Measurements from ENCODE around the gene DZIP1.

The DZIP1 gene

DNA sequence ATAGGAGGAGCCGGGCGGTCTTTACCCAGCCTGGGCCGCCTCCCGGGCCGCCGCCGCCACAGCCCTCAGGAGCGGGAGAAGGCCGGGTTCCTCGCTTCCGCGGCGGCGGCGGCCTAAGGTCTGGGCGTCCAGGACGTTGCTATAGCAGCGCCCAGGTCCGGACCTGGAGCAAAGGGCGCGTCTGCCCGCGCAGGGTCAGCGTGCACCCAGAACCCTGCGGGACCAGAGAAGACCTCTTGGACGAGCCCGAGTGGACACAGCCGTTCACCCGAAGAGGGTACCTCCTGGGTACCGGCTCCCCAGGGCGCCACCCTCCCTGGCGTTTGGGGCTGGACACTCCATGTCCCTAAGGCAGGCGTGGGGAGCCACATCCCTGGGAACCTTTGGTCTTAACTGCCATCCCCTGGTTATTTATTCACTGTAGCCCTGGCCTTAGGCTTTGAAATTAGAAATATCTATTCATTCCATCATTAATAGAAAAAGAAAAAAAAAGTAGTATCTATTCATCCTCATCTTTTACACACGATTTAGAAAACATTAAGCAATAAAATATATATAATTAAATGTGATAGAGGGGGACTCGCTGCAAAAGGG is 2.4 kb downstream of the DZIP1 start:
- DNase-seq, result peak; percentile 48

DNA sequence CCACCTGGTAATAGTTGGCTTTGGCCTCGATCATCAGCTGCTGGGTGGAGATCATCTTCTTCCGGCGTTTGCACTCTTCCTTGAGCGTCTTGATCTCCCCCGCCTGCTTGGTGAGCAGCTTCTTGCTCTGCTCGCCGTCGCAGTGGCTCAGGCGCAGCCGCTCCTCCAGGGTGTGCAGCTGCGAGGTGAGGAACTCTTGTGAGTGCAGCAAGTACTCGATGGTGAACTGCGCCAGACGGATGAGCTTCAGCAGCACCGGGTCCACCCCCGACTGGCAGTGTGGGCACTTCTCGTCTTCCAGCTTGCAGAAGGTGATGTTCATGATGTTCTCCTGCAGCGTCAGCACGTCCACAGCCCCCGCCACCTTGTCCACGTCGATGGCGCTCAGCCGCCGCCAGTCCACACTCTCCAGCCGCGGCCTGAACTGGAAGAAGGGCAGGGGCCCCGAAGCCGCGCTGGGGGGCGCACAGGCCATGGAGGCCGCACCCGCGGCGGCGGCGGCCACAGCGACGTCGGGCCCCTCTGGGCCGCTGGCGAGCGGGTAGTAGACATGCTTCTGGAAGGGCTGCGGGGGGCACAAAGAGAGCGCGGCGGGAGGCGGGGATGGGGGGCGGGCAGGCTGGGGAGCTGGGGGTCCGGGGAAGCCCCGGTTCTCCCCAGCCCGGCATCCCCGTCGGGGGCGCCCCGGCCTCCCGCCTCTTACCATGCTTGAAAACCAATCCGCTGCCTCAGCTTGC is 3.0 kb downstream of the DZIP1 start:
- no peak for DNase-seq

DNA sequence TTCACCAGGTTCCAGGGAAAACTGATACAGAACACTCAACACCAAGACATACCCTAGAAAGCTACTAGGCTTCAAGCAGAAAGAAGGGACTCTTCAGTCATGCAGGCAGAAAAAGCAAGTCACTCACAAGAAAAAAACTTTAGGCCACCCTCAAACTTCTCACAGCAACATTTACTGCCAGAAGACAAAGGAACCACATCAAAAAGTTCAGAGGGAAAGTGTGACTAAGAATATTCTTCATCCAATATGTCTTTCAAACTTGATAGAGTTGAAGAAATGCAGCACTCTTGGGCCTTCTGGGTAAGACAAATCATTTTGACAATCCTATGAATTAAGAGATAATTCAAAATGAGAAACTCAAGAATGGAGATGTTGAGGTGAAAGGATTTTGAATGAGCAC is 7.7 kb downstream of the DZIP1 start:
- no peak for DNase-seq

DNA sequence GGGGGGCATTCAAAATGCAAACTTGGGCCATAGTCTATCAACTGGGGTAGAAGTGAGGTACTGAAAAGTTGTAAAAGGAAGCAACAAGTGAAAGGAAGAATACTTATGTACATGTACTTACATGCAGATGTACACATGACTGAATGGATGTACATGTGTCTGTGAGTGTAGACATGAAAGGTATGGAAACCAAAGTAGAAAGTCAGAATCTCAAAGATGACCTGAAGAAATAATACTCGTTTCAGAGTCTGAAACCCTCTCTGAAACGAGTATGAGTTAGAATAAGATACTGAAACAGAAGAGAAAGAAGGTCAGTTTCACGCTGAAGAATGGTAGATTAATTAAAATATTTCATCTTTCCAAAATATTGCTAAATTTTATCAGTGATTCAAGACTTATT is 13.9 kb downstream of the DZIP1 start:
- DNase-seq, result no peak

DNA sequence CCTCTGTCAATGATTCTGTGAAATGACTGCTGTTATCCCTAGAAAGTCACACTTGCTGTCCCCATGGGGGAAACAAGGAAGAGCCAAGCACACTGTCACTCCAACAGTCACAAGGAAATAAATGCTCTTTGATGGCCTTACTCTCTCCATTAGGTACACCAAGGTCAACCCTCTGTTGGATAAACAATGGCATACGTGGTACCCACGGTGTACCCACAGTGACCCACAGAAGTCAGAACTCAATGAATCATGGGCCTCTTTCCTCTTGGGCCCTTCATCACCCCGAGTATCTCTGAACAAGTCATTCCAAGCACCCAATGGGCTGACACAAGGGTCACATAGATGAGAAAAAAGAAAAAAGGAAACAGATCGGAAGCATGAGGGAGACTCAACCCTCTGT is 15.4 kb downstream of the DZIP1 start:
- no peak for DNase-seq

DNA sequence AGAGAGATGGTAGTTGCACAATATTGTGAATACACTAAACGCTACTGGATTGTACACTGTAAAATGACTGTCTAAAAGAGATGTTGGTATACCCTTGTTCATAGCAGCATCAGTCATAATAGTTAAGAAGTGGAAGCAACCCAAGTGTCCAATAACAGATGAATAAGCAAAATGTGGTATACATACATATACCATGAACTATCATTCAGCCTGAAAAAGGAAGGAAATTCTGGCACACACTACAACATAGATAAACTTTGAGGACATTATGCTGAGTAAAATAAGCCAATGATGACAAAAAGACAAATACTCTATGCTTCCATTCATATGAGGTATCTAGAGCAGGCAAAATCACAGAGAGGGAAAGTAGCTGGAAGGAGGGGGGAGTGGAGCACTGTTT is 16.0 kb downstream of the DZIP1 start:
- DNase-seq, result no peak

DNA sequence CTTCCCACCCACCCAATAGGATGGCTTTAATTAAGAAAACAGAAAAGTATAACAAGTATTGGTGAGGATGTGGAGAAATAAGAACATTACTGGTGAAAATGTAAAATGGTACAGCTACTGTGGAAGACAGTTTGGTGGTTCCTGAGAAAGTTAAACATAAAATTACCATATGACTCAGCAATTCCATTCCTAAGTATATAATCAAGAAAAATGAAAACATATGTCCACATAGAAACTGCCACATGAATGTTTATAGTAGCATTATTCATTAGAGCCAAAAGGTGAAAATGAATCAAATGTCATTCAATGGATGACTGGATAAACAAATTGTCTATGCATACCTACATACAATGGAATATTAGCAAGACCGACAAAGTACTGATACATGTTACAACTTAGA is 16.9 kb downstream of the DZIP1 start:
- peak; percentile 77 for DNase-seq

DNA sequence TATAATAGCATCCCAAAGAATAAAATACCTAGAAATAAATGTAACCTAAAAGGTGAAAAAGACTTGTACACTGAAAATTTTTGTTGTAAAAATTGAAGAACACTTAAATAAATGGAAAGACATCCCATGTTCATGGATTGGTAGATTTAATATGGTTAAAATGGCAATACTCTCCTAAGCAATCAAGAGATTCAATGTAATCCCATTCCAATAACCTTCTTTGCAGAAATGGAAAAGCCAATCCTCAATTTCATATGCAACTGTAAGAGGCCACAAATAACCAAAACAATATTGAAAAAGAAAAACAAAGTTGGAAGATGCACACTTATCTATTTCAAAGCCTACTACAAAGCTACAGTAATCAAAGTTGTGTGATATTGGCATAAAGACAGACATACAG is 17.7 kb downstream of the DZIP1 start:
- no peak for DNase-seq

DNA sequence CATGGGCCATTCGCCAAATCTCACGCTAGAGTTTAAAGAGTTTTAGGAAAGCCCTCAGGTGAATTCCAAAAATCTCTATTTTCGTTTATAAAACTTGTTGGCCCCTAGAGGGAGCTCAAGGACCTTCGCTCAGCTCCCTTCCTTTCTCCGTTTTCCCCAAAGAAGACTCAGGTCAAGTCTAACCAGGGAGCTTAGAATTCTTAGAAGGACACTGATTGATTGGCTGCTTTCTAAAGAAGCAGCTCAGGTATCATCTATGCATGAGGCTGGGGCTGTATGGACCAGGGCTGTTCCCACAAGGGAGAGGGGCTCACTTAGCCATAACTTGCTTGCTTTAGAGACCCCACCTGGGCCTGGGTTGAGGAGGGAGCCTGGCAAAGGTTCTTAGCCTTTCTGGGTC is 20.5 kb downstream of the DZIP1 start:
- DNase-seq, result peak; percentile 52

DNA sequence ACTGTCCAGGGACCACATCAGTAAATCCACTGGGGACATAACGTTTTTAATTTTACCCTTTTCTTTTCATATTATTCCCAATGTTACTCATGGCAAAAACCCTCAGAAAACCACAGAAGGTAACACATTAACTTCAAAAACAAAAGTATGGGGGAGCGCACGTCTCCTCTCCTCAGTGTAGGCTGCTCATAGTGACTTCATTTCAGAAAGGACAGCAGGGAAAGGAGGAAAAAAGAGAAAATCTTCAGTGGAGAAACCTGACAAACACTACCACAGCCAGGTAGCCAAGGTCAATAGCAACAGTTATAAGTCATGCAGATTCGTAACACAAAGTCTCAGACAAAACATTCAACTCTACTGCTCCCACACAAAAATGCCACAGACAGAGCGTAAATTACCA is 21.4 kb downstream of the DZIP1 start:
- DNase-seq, result no peak

DNA sequence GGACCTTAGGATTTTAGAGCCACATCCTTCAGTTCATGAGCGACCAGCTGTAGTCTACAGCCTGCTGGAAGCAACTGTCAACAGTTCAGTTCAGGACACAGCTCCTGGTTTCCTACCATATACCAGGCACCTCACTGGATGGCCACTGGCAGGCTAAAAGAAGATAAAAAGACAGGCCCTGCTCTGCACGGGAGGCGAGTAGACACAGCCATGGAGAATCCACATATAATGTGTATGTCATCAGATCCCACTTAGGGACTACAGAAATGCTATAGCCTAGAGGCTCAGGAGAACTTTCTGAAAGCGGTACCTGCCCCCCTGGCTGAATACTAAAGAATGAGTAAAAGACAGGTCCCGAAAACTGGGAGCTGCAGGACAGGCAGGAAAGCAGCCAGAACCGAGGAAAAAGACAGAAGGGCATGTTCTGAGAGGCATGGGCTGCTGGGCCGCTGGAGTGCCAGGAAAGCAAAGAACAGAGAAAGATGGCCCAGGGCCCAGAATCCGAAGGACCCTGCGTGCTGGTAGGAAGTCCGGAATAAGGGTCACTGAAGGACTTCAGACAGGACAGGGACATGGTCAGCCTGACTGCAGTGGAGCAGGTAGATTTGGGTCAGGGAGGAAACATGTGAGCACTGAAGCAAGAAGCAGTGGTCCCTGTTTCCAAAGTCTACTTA is 23.5 kb downstream of the DZIP1 start:
- DNase-seq, result no peak

DNA sequence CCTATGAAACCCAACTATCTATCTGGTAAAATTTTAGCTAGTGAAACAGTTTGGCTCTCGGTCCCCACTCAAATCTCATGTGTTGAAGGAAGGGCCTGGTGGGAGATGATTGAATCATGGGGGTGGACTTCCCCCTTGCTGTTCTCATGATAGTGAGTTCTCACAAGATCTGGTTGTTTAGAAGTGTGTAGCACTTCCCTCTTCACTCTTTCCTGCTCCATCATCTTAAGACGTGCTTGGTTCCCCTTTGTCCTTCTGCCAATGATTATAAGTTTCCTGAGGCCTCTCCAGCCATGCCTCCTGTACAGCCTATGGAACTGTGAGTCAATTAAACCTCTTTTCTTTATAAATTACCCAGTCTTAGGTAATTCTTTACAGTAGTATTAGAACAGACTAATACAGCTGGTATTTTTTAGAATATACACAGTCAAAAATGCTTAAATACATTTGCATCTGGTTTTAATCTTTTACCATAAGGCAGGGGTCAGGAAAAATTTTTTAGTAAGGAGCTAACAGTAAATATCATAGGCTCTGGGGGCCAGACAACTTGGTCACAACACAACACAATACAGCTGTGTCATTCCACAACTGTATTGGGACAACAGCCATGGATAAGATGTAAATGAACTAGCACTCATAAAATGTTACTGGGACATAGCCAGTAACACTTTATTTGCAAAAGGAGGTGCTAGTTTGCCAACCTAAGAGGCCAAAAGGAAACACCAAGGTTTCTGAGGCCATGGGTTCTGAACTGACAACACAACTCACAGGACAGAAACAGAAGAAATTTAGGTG is 24.3 kb downstream of the DZIP1 start:
- no peak for DNase-seq

DNA sequence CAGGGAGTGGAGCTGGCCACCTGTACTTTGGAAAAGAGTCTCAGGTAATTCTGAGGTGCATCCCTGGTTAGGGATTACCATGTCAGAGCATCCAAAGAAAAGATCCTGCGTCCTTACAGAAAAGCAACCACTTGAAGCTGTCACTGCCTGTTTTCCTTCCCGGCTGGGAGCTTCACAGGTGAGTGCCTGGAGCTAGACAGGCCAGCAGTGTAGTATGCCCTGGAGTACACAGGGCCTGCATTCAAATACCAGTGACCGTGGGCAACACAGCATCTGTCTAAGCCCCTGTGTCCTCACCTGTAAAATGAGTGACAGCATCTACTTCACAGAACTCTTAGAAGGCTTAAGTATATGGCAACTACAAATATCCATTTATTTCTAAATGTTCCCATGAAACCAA is 29.0 kb downstream of the DZIP1 start:
- no peak for DNase-seq

DNA sequence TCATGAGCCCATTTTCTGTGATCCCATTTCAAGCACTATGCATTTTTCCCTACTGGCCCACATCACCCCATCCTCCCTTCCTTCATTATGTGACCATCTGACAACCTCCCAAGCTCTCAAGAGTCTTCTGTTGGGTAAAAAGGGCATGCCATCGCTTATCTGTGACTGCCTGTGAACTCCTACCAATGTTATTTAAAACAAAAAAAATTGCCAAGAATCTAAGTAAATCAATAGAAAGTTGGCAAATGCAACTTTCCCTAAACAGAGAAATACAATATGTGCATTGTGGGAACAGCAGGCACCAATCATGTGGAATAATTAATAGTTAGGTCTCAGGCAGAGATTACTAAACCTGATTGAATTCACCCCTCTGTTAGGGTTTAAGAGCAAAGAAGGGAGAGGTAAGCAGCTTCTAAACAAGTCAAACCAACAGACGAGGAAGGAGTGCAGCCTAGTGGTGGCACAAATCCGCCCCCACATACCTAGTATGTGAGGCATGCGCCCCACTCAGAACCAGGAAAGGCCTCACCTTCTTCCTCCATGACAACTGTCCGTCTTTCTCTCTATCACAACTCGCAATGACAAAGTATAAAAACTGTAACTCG is 29.8 kb downstream of the DZIP1 start:
- no peak for DNase-seq

DNA sequence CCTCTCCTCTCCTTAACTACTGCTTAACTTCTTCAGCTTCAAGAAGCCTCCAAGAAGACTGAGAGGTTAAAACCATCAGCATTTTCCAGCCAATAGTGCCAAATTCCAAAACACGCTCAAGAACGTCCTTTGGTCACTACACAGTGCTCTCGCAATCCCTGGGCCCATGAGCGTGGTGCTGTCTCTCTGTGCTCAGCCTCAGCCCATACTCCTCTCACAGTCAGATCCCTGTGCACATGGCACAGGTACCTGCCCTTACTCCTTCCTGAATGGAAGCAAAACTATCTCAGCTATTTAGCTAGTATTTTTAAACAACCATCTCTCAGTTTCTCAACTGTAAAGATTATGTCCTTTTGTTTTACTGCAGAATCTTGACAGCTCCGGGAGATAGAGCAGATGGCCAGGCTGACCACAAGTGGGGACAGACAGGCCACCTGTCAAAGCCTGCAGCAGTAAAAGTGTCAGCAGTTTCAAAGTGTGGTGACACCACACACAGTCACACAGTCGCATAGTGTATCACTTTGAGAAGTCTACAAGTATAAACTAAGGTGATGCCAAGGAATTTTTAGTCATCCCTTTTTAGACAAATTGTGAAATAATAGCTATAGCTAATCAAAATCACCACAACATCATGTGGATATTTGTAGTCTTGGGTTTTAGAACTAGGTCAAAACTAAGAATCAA is 35.7 kb downstream of the DZIP1 start:
- no peak for DNase-seq

DNA sequence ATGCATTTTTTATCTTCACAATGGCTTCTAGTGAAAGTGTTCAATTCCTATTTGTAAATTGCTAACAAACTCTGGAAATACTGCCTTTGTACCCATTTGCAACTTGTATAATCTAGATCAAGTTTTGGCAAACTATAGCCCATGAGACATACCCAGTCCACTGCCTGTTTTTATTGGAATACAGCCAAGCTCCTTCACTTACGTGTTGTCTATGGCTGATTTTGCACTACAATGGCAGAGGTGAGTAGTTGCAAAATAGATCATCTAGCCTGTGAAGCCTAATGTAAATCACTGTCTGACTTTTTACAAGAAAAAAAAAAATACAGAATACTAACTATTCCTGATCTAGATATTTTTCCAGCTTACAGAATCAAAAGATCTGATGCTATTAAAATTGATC is 37.1 kb downstream of the DZIP1 start:
- DNase-seq, result peak; percentile 27

DNA sequence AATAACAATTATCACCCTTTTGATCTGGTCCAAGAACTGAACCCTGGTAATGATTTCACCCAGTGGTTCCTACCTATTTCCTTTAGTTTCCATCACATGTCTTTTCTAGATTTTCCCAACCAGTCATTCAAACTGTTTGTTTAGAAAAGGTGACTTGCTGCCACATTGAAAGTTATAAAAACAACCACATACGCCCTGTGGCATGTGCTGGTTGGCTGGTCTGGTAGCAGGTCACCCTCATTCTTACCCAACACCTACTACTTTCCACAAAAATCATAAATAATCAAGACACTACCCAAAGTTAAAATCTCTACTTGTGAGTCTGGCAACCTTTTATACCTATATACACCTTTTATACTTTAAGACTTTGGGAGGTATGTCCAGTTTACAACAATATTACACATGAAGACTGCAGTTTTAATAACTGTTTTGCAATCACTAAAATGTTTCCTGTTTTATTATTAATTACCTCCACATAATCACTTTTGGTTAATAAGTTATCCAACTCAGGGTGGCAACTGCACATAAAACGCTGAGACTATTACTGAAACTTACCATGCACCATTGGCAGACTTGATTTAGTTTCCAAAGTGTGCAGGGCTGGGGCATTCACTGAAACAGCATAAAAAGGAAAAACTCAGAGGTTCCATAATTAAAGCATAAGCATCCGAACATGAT is 38.9 kb downstream of the DZIP1 start:
- no peak for DNase-seq

DNA sequence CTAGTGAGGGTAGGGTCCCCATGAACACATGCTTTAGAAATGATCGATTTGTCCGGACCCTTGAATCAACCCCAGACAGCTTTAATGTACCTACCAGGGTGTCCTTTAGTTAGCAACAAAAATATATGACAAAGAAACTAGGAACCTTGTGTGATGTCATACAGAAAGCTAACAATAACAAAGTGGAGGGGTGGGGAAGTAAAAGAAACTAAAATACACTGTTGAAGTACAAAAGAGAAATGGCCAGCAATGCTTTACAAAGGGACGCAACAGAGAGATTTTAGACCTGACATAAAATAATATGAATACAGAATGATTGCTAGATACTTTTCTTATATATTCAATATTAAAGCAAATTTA is 40.0 kb downstream of the DZIP1 start:
- DNase-seq, result no peak

DNA sequence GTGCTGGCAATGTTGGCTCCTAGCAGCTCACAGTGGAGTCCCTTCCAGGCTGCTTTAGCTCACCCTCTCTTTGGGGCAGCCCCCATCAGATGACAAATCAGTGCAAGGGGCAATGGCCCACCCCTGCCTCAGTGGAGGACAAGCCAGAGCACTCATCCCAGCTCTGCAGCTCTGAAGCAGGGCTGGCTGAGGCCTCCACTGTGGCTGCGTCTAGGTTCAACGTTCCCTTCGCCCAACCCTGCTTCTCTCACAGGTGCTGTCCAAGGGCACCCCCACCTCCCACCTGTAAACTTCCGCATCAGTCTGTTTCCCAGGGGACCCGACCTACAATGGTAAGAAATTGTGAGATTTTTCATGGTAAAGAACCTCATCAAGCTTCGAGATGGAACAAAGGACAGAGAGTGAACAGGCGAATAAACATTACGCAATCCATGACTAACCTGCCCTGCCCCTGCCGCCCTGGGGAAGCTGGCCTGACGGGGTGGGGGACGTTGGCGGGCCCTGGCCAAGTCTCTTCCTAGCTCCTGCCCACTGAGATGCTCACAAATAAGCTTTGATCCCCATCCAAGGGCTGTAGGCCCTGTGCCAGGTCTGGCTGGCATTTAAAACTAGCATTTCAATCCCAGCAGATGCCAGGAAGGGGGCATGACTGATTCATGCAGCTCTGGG is 40.5 kb downstream of the DZIP1 start:
- no peak for DNase-seq

DNA sequence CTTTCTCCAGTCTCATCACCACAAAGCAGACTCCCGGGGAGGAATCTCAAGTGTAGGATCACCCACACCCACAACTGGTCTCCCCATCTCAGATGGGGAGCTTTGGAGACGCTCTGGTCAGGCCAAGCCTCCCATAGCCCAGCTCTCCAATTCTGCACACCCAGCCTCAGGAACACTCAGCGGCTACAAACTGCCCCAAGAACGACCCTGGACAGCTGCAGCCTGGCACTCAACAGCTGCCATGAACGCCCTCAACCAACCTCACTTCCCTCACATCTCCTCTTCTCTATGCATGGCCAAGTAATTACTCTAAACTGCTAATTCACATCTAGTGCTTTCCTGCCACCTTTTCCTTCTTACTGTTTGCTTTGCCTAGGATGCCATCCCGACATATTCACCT is 42.6 kb downstream of the DZIP1 start:
- DNase-seq, result no peak

DNA sequence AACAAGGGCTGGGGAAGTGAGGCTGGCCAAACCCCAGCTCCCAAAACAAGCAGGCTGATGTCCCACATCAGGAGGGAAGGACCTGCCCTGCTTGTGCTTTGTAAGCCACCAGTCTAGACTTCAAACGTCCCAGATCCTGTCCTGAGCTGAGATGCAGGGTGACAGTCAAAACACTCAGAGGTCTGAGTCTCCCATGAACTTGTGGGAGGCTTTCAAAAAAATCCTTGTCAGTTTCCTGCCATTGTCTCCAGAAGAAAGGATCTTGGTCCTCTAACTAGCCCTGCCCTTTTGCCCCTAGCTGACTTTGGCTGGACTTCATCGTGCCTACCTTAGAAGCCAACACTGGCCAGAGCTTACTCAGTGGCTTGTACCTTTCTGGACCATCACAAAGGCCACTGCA is 43.3 kb downstream of the DZIP1 start:
- no peak for DNase-seq

DNA sequence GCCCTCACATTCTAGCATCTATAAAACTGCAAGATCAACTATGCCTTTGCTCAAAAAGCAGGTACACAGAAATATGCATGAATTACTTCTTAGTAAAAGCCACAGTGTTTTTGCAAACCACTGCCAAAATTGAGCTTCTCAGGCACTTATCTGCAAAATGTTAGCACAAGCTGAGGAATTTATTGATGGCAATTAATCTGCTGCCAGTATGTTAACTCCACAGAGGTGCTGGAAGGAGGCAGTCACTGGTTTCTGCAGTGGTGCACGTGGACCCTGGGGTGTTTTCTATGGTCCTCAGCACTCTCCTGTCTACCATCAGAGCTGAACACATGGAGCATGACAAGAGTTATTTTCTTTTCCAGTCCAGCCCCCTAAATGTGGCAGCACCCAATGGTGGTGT is 47.8 kb downstream of the DZIP1 start:
- no peak for DNase-seq

Data from fibroblast of skin of right quadriceps (primary cell).